GM18520 (cell line): ENCODE results near the gene HIPK1.
"Not testable (repeated sequence)": the region's sequence is repeated elsewhere in the genome, so short reads cannot be mapped to it uniquely, and the experiment has no call there.

ENCODE experiments used
- ATAC-seq: cut with Tn5 transposase; IDR thresholded peaks from one replicate; pipeline ENCODE4 v1.9.1; 2021; ENCODE audit not compliant: unreplicated experiment

HIPK1 gene

DNA sequence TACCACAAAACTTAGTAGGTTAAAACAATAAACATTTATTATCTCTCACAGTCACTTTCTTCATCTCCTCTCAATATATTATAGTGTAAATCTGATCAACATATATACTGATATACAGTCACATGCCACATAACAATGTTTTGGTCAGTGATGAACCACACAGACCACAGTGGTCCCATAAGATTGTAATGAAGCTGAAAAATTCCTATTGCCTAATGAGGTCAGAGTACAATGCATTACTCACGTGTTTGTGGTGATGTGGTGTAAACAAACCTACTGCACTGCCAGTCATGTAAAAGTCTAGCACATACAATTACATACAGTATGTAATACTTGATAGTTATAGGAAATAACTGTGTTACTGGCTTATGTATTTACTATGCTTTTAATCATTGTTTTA is 80.3 kb downstream of the HIPK1 start:
- no peak for ATAC-seq

DNA sequence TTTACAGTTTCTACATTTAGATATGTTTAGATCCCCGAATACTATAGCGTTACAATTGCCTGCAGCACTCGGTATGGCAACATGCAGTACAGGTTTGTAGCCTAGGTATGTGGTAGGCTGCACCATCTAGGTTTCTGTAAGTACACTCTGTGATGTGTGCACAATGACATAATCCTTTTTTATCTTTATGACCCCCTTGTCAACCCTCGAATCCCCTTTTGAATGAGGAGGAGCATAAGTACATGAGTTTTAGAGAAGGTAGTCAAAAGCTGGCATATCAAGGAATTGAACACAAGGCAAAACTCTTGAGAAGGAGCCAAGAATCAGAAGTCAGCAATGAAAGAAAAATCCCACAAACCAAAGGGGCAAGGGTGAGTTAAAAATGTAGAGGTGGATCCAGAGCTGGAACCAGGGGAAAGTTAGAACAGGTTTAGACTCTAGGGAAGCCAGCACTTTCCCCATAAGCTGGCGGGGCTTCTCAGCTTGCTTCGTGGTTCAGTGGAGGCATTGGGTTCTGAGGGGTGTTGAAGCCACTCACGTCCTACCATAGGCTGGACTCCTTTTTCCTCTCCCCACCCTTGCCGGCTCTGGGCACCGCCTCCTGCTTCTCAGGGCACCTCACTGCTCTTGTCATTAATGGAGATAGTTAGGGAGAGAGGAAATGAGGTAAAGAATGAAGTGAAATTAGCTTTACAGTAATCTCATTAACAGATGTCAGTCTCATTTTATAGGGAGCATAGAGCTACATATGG is 81.5 kb downstream of the HIPK1 start:
- no peak for ATAC-seq

DNA sequence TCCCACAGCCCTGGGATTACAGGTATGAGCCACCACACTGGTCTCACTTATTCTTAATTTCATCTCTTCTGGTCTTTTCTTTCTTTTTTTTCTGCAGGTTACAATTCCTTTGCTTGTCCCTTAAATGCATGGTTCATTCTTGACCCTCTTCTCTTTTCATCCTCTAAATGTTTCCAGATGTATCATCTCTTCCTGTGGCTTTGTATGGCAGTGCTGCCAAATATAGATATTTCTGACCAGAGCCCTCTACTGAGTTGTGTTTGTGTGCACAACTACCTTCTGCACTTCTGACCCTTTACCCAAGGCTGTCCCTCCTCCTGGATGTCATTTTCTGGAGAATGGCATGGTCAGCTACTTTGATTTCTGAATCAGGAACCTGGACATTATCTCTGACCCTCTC is 82.7 kb downstream of the HIPK1 start:
- ATAC-seq: no peak

DNA sequence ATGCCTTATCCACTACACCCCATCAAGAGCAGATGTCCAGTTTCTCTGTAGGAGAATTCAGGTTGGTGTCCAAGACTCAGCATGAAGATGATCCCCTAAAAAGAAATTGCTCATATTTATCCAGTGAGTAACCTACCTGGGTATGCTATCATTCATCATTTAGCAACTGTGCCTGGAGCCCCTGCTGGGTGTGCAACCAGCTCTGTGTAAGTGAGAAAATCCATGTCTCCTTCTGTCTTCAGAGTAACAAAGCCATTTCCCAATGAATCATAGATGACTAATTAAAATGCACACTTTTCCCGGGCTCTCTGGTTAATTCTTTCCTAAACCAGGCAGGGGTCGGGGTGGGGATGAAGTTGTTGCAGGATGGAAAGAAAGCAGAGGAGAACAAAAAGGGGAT is 86.0 kb downstream of the HIPK1 start:
- ATAC-seq: no peak

DNA sequence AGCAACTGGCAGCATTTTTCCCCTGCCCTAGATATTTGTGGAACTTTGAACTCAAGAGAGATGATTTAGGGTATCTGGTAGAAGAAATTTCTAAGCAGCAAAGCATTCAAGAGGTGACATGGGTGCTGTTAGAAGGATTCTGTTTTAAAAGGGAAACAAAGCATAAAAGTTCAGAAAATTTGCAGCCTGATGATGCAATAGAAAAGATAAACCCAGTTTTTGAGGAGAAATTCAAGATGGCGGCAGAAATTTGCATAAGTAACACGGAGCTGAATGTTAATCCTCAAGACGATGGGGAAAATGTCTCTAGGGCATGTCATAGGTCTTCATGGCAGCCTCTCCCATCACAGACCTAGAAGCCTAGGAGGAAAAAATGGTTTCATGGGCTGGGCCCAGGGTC is 90.6 kb downstream of the HIPK1 start:
- ATAC-seq: not testable (repeated sequence)

GRCh38 chr1:114021665-114022099 is 92.6 kb downstream of the HIPK1 start:
- no peak for ATAC-seq

- no peak for ATAC-seq
Observed at GRCh38 chr1:114022877-114023276, 93.8 kb downstream of the HIPK1 start.

DNA sequence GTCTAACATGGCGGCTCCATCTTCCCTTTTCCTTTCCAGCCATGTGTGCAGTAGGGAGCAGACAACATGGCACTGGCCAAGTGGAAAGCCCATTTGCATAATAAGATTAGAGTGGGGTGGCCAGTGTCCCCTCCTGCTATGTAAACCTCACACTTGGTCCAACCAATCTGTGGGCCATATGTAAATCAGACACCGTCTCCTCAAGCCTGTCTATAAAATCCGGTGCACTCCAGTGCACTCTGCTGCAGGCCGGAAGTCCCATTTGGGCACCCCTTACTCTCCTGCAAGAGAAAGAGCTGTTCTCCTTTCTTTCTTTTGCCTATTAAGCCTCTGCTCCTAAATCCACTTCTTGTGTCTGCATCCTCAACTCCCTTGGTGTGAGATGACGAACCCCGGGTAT is 94.3 kb downstream of the HIPK1 start:
- no peak for ATAC-seq

DNA sequence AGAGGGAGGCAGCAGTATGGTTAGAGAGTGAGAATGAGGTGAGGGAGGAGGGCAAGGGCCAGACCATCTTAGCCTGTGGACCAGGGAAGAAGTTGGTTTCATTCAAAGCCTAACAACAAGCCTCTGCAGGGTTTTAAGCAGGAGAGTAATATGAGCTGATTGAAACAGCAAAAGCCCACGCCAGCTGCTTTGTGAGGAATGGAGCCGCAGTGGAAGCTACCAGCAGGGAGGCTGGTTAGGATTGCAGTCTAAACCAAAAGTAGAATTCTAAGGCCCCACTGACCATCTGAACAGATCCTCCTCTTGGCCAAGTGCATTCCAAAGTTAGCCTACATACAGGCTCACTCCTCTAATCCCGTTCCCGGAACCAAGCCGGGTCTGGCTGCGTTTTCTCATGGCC is 94.9 kb downstream of the HIPK1 start:
- no peak for ATAC-seq

DNA sequence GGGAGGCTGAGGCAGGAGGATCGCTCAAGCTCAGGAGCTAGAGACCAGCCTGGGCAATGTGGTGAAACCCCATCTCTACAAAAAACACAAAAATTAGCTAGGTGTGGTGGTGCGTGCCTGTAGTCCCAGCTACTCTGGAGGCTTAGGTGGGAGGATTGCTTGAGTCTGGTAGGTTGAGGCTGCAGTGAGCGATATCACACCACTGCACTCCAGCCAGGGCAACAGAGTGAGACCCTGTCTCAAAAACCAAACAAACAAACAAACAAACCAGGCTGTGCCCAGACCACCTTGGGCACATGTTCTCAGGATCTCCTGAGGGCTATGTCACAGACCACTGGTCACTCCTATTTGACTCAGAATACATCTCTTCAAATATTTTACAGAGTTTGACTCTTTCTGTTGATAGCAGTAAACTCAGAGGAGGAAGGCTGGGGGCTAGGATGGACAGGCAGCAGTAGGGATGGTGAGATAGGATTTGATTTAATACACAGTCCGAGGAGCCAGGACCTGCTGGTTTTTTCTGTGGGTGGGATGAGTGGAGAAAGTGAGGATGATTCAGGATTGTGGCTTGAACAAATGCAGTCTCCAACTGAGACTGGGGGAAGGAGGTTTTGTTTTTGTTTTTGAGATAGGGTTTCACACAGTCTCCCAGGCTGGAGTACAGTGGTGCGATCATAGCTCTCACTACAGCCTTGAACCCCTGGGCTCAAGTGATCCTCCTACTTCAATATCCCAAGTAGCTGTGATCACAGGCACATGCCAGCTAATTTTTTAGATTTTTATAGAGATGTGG is 96.7 kb downstream of the HIPK1 start:
- no peak for ATAC-seq

GRCh38 chr1:114026797-114027196 is 97.7 kb downstream of the HIPK1 start:
- no peak for ATAC-seq
